K562 (cell line): ENCODE results near the gene LTK. TPM values are rescaled to one million over a fixed set of nuclear protein-coding genes. Genes with fewer than 3 reads are reported as not detected.

Experiments used
- COPS2 ChIP-seq: fragments of 450-650 bp; conservative IDR thresholded peaks from 2 replicates; pipeline ENCODE4 v1.6.1; 2016; ENCODE audit warnings: mild to moderate bottlenecking, moderate library complexity
- GTF2A2 ChIP-seq: IDR thresholded peaks from 2 replicates; pipeline ENCODE4 v1.6.1; 2016; ENCODE audit warnings: mild to moderate bottlenecking, missing genetic modification characterization, missing compliant biosample characterization
- KLF6 ChIP-seq: fragments of 250-450 bp; sonication (Bioruptor Pico); IDR thresholded peaks from 2 replicates; pipeline ENCODE4 v1.4.0; 2020; ENCODE audit warnings: mild to moderate bottlenecking, moderate library complexity, borderline replicate concordance
- MGA ChIP-seq: fragments of 450-650 bp; IDR thresholded peaks from 2 replicates; pipeline ENCODE4 v1.6.1; 2016; ENCODE audit warnings: mild to moderate bottlenecking, moderate library complexity
- NFIX ChIP-seq: fragments of 250-450 bp; sonication (Bioruptor Pico); IDR thresholded peaks from 2 replicates; pipeline ENCODE4 v1.4.0; 2020; ENCODE audit warnings: low read depth, mild to moderate bottlenecking, moderate library complexity
- NR4A1 ChIP-seq, 2 experiments: fragments of 250-450 bp in 1 of 2; fragments of 450-650 bp in 1 of 2; sonication (Bioruptor Pico) in 1 of 2; IDR thresholded peaks; 2 replicates each; pipeline versions ENCODE4 v1.4.0 to v1.6.1; 2016 to 2020; ENCODE audit warnings: mild to moderate bottlenecking in 2 of 2, missing compliant biosample characterization in 1 of 2, missing genetic modification characterization in 1 of 2, moderate library complexity in 1 of 2
- PHF20 ChIP-seq: fragments of 450-650 bp; IDR thresholded peaks from 2 replicates; pipeline ENCODE4 v1.6.1; 2018; ENCODE audit not compliant: partially characterized antibody
- RNF2 ChIP-seq: sonication (generic); IDR thresholded peaks from 2 replicates; pipeline ENCODE4 v1.6.1; 2016
- RNF219 ChIP-seq: fragments of 250-450 bp; sonication (Bioruptor Pico); IDR thresholded peaks from 2 replicates; pipeline ENCODE4 v1.5.0; 2022; ENCODE audit warnings: mild to moderate bottlenecking
- SAFB ChIP-seq: fragments of 200-400 bp; formaldehyde crosslinking; IDR thresholded peaks from 2 replicates; pipeline ENCODE4 v1.6.1; 2017; ENCODE audit warnings: low read depth, low read length, borderline replicate concordance
- USF2 ChIP-seq: sonication (generic); formaldehyde crosslinking; IDR thresholded peaks from 2 replicates; pipeline ENCODE4 v1.5.0; 2020; ENCODE audit warnings: missing genetic modification reagents
- ZNF282 ChIP-seq: sonication (generic); formaldehyde crosslinking; IDR thresholded peaks from 2 replicates; pipeline ENCODE4 v1.8.1; 2023; ENCODE audit warnings: missing genetic modification reagents
- ZNF76 ChIP-seq: fragments of 250-450 bp; sonication (Bioruptor Pico); IDR thresholded peaks from 2 replicates; pipeline ENCODE4 v1.4.0; 2020; ENCODE audit warnings: mild to moderate bottlenecking, moderate library complexity, borderline replicate concordance
- polyA plus RNA-seq, 8 experiments: library from polyadenylated mRNA; depleted of rRNA in 4 of 8; stranded (reverse) in 5 of 8; unstranded in 3 of 8; fragments of >200 nt; fragmentation: Nextera tagmentation in 2 of 8; fragmentation: Illumina TruSeq in 1 of 8; extraction: Ambion mirVana in 2 of 8; extraction: Trizol in 1 of 8; gene quantifications; 2 replicates each; pipeline versions ENCODE4 v1.2.1 to v1.2.3, GENCODE V29; 2011 to 2014; ENCODE audit warnings: inconsistent platforms in 1 of 8, missing spikeins in 1 of 8
- total RNA-seq, 7 experiments: library from RNA; depleted of rRNA in 6 of 7; stranded (reverse); fragments of >200 nt in 6 of 7; fragmentation: Illumina TruSeq in 2 of 7; extraction: Trizol in 2 of 7; gene quantifications; 2 replicates each; pipeline versions ENCODE4 v1.2.1 to v1.2.3, GENCODE V29; 2011 to 2021; ENCODE audit warnings: low replicate concordance in 1 of 7

LTK gene
- total and polyA plus RNA-seq, 9 of the 15 experiments (the other 6 are each of a cell fraction or from before 2014, with no cell fraction given), result 0.25 to 4.4 (median 1.8) TPM

DNA sequence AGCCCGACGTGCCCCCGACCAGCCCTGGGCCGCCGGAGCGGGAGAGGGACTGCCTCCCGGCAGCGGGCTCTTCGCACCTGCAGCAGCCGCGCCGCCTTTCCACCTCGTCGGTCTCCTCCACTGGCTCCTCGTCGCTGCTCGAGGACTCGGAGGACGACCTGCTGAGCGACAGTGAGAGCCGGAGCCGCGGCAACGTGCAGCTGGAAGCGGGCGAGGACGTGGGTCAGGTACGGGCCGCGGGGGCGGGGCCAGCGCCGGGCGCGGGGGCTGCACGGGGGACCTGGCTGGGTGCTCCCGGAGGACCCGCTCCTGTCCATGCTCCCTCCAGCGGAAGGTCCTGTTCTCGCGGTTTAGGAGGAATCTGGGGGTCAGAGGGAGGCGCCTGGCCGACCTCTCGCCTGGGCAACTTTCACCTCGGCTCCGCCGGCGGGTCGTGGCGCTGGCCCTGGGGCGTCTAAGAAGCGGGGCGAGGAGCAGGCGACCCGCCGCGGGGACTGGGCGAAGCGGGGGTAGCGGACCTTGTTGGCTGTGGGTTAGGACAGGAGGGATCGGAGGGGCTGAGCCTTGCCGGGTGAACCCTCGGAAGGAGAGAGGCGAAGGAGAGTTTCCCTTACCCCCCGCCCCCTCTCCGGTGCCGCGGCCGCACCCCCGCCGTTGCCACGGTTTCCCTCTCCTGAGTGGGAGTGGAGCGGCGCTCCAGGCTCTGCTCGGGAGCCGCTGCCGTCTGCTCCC lies 19.3 kb downstream of the LTK start (continued):
- TF ChIP-seq ZNF282 (CRISPR knock-in tag), result 0 out of 2 replicates have a peak, but pooled peaks have one; percentile 42
- TF ChIP-seq SAFB, result peak; percentile 67; the same call in 1 of the 2 replicates
- TF ChIP-seq ZNF76 (CRISPR knock-in tag), result no peak
- TF ChIP-seq RNF219 (CRISPR knock-in tag), result no peak
- TF ChIP-seq NFIX (CRISPR knock-in tag), result no peak
- peak; percentile 94 for TF ChIP-seq MGA
- peak; percentile 35 for TF ChIP-seq PHF20
- no peak for TF ChIP-seq COPS2
- no peak for TF ChIP-seq GTF2A2
- 0 out of 2 replicates have a peak, but pooled peaks have one; percentile 56 for TF ChIP-seq RNF2
- no peak for TF ChIP-seq NR4A1 (CRISPR knock-in tag; IDR thresholded peaks at IDR 0.05)
- 0 out of 2 replicates have a peak, but pooled peaks have one; percentile 28 for TF ChIP-seq NR4A1 (tag; IDR thresholded peaks at IDR 0.05)
- TF ChIP-seq USF2 (CRISPR knock-in tag), result no peak
- no peak for TF ChIP-seq KLF6 (CRISPR knock-in tag)
